NCI-H82 (cell line): ENCODE measurements around the gene YIPF5.

Source experiments
- DNase-seq: peaks from one replicate; lab custom pipeline; 2025; lab: John Stamatoyannopoulos, UW

The YIPF5 gene

DNA sequence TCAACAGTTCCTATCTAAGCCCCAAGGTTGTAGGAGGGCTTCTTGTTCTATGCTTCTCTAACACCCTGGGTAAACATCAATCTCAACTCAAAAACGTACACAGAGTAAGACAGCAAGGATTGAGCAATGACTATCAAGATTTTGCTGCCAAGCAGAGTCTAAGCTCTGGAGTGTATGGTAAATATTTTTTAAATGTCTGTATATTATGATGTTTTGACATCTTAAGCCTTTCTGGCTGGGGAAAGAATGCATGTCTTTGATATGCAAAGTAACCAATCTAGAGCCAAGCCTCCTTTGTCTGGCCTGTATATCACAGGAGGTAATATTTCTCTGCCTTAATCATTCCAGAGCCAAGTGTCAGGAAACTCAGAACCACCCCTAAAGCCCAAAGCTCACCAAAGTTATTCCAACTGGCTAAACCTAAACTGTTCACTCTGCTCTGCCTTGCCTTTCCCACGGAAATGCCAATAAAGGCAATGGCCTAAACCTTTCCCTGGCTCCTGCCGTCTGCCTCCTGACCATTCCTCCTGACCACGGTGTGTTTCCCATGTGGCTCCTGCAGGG lies 45.2 kb downstream of the YIPF5 start:
- no peak for DNase-seq

DNA sequence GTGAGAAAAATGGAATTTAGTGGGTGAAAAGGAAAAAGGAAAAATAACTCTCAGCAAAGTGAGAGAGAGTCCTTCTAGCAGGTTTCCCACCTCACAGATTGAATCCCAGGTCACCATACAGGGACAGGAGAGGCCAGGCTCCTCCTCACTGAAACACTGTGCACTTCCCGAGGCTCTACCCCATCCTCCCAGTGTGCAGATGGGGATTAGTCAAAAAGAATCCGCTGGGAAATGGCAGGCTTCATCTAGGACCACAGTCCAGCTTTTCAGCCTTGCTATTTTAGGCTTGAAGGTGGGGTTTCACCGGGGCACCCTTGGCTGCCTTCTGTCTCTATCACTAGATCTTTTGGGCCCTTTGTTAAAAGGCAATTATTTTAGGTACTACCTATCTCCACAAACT lies 47.8 kb downstream of the YIPF5 start:
- DNase-seq = peak; percentile 93

DNA sequence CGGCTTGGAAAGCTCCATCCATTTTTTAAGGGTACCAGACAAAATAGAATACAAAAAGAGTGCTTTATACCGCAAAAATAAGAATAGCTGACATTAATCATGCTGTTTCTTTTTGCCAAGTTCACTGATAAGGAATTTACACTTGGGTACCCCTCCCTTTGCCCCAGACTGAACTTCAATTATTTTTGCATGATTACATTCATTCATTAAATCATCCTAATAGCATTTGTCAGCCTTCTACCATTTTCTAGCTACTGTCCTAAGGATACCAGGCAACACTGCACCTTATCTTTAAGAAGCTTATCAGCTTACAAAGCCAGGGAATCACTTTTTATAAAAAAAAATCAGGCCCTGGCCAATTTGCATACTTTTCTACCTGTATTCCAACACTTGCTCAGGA lies 48.4 kb downstream of the YIPF5 start:
- peak; percentile 82 for DNase-seq

DNA sequence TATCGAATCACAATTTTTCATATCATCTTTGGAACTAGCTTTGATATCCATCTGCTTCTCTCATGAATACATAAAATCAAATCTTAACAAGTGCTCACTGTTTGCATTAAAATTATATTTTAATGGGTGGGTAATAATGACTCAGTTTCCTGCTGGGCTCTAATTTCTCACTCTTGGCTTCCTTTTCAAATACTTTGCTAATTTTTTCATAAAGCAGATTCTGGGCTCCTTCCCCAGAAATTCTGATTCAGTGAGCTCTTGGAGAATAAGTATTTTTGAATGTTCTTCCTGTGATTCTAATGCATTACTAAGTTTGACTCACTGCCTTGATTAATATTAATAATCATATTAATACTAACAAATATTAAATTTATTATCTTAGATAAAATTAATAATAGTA lies 48.9 kb downstream of the YIPF5 start:
- no peak for DNase-seq

DNA sequence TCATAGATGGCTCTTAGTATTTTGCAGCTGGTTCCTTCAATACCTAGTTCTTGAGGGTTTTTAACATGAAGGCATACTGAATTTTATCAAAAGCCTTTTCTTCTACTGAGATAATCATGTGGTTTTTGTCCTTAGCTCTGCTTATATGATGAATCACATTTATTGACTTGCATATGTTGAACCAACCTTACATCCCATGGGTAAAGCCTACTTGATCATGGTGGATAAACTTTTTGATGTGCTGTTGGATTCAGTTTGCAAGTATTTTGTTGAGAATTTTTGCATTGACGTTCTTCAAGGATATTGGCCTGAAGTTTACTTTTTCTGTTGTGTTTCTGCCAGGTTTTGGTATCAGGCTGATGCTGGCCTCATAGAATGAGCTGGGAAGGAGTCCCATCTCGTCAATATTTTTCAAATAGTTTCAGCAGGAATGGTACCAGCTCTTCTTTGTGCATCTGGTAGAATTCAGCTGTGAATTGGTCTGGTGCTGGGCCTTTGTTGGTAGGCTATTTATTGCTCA lies 49.7 kb downstream of the YIPF5 start:
- DNase-seq = no peak

DNA sequence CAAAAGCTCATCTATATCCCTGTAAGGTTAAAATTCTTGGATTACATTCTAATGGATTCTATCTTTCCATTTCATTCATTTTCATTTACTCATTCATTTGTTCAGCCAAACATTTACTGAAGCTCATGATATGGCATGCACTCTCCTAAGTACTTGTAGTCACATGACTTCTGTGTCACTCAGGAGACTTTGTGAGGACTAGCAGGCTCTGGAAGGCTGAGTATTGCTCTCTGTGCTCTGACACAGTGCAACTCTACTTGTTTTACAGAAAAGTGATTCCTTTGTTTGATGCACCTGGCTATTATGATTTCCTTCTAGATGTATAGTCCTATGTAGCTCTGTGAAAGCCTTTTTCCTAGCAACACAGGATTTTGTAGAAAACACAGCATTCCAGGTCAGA lies 53.0 kb downstream of the YIPF5 start:
- DNase-seq = no peak

DNA sequence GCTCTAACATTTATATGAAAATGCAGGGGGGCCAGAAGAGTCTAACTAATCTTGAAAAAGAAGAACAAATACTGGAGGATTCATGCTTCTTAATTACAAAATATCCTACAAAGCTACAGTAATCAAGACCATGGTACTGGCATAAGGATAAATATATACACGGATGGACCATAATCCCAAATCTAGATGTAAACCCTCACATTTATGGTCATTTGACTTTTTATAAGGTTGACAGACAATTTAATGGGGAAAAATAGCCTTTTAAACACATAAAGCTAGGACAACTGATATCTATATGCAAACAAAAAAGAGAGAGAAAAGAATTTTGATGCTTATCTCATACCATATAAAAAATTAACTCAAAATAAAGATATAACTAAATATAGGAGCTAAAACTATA lies 55.9 kb downstream of the YIPF5 start:
- no peak for DNase-seq
